ENCODE results near the gene MSX1.

The MSX1 gene

GRCh38 chr4:4871242-4871572 lies 11.7 kb downstream of the MSX1 start:
- no peak for DNase-seq

- no peak for DNase-seq
Observed at GRCh38 chr4:4871573-4872313, 12.3 kb downstream of the MSX1 start.

- no peak for DNase-seq
Observed at GRCh38 chr4:4872314-4872903, 12.9 kb downstream of the MSX1 start.

- no peak for DNase-seq
Observed at GRCh38 chr4:4873203-4873602, 13.7 kb downstream of the MSX1 start.

GRCh38 chr4:4874254-4874653 lies 14.8 kb downstream of the MSX1 start:
- DNase-seq = no peak

GRCh38 chr4:4875147-4875546 lies 15.7 kb downstream of the MSX1 start:
- DNase-seq = no peak

- no peak for DNase-seq
Observed at GRCh38 chr4:4875611-4876010, 16.1 kb downstream of the MSX1 start.

- DNase-seq = no peak
Observed at GRCh38 chr4:4876945-4877661, 17.6 kb downstream of the MSX1 start.

- DNase-seq = no peak
Observed at GRCh38 chr4:4880492-4880891, 21.0 kb downstream of the MSX1 start.

- no peak for DNase-seq
Observed at GRCh38 chr4:4881432-4881831, 22.0 kb downstream of the MSX1 start.

- DNase-seq = no peak
Observed at GRCh38 chr4:4884611-4885010, 25.1 kb downstream of the MSX1 start.

- DNase-seq = no peak
Observed at GRCh38 chr4:4887426-4887825, 28.0 kb downstream of the MSX1 start.

- DNase-seq = no peak
Observed at GRCh38 chr4:4888695-4889094, 29.2 kb downstream of the MSX1 start.

GRCh38 chr4:4889781-4890180 lies 30.3 kb downstream of the MSX1 start:
- DNase-seq = no peak

- DNase-seq = no peak
Observed at GRCh38 chr4:4890574-4891255, 31.2 kb downstream of the MSX1 start.

GRCh38 chr4:4893721-4894120 lies 34.3 kb downstream of the MSX1 start:
- no peak for DNase-seq

- DNase-seq = no peak
Observed at GRCh38 chr4:4899202-4899925, 39.9 kb downstream of the MSX1 start.

GRCh38 chr4:4901877-4902276 lies 42.4 kb downstream of the MSX1 start:
- no peak for DNase-seq

- DNase-seq = no peak
Observed at GRCh38 chr4:4912155-4912554, 52.7 kb downstream of the MSX1 start.

- DNase-seq = no peak
Observed at GRCh38 chr4:4913147-4913561, 53.7 kb downstream of the MSX1 start.
